Measurements from ENCODE around the gene STUM.

DNA sequence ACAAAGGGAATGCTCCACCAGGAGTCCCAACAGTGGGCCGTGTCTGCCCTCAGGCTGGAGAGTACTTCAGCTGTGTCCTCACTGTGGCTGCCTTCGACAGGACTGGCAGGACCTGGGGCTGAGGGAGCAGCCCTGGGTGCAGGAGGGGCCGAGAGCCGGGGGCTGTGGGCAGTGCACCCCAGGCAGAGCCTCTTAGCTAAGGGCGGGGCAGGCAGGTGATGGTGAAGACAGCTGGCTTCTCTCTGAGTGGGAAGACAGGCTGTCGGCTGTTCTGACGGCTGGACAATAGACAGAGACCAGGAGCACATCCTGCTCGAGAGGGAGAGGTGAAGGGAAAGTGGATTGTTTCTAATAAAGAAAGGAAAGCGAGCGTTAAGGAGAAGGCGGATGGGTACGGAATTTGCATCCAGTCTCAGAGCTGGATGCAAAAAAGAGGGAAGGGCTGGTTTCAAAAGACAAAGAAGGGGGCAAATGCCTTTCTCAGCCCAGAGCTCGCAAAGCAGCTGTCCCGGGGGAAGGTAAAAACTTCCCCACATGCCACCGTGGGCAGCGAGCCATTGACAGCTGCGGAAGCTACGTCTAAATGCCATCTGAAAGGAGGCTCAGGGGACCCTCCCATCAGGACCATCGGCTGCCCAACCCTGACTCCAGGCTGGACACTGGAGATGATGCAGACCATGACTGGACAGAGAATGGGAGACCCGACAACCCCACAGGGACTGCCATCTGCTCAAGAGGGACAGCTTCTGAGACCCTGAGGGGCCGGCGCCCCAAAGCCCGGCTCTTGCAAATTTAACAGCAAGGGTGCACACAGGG lies 92.0 kb downstream of the STUM start:
- TF ChIP-seq, protein P1, sequence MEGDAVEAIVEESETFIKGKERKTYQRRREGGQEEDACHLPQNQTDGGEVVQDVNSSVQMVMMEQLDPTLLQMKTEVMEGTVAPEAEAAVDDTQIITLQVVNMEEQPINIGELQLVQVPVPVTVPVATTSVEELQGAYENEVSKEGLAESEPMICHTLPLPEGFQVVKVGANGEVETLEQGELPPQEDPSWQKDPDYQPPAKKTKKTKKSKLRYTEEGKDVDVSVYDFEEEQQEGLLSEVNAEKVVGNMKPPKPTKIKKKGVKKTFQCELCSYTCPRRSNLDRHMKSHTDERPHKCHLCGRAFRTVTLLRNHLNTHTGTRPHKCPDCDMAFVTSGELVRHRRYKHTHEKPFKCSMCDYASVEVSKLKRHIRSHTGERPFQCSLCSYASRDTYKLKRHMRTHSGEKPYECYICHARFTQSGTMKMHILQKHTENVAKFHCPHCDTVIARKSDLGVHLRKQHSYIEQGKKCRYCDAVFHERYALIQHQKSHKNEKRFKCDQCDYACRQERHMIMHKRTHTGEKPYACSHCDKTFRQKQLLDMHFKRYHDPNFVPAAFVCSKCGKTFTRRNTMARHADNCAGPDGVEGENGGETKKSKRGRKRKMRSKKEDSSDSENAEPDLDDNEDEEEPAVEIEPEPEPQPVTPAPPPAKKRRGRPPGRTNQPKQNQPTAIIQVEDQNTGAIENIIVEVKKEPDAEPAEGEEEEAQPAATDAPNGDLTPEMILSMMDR (IDR thresholded peaks at IDR 0.05): no peak
- peak; percentile 78 to 89 (median 86) for TF ChIP-seq POLR2AphosphoS5 (IDR thresholded peaks at IDR 0.05)
- no peak for TF ChIP-seq POLR2A (IDR thresholded peaks at IDR 0.05)
- TF ChIP-seq EP300 (IDR thresholded peaks at IDR 0.05): peak in 2 of 4 donors; percentile 26 to 67
